Placental epithelial cell (primary cell): ENCODE measurements around the gene ANAPC16. TPM values are rescaled to one million over a fixed set of nuclear protein-coding genes. Genes with fewer than 3 reads are reported as not detected.

ENCODE experiments used
- small RNA-seq: library from RNA; depleted of rRNA; stranded (forward); fragments of <200 nt; gene quantifications from one replicate; pipeline ENCODE3, GENCODE V24; 2012
- total RNA-seq: library from RNA; depleted of rRNA; stranded (reverse); fragments of >200 nt; gene quantifications from 2 replicates; pipeline ENCODE4 v1.2.3, GENCODE V29; 2012

Gene ANAPC16
- 81.3 and 83.2 TPM in 2 replicates for total RNA-seq

DNA sequence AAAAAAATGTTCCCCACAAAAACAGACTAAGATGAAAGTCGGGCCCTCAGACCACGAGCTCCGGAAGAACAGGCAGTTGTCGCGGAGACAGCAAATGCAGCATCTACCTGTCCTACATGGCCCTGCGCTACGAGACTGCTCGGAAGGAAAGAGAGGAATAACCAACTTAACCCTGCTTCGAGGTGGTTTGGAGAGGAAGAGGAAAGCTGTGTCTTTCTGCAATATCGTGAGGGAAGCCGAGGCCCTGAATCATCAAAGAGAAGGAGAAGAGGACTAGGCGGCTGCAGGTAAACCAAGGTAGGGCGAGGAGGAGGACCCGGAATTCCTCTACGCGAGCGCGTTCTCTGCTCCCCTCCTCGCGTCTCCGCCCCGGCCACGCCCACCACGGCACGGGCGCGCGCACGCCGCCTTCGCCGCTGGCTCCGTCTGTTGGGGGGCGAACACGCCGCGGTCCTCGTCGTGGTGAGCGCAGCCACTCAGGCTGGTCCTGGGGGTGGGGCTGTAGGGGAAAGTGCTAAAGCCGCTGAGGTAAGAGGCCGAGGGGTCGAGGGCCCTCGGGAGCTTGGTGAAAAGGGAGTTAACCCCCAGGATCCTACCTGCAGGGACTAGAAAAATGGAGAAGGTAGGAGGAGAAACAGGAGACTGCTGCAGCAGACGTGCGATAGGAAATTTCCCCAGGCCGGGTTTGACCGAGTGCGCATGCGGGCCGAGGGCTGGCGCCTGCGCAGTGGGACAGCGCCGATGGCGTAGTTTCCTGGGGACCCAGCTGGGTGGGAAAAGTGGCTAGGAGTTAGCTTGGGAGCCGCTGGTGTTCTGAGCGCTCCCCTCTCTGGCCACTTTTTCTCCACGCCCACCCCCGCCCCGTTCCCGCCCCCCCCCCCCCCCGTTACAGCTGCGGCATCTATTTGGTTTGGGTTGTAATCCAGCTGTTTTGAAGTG, at the start of gene ANAPC16, which contains the start of gene ASCC1:
Gene ANAPC16, plus strand, starts transcription at position 402 of the 939 bp plus-strand sequence. CDS start 7,903 bp downstream, outside the sequence.
Gene ASCC1, minus strand, starts transcription at position 666 of the 939 bp plus-strand sequence. CDS start 2,978 bp downstream, outside the sequence.

GRCh38 chr10:72273410-72274212, 57.8 kb downstream of the ANAPC16 start, which contains the start of gene DDIT4:
DDIT4 (plus strand) TSS chr10:72273924; CDS start chr10:72274217, 293 bp downstream.

Small RNA genes within 50 kb of the gene (small RNA-seq; reads per million reads assigned to genes)
- gene RF00019 (not detected), gene RF00340 (not detected)

Other genes with a start within 250 kb of the ANAPC16 start
- under 0.01 and 0.39 TPM in 2 replicates for gene SPOCK2, start 127.5 kb upstream of the ANAPC16 start, total RNA-seq
- gene ASCC1, start 264 bp downstream of the ANAPC16 start, total RNA-seq = 30.6 and 37.7 TPM in 2 replicates
- gene DDIT4, start 57.9 kb downstream of the ANAPC16 start, total RNA-seq = 334 and 704 TPM in 2 replicates
- 27.5 and 32.1 TPM in 2 replicates for gene DNAJB12, start 138.9 kb downstream of the ANAPC16 start, total RNA-seq